Ectodermal cell (in vitro differentiated cells): ENCODE measurements around the gene RYR3.

Experiments used
- H3K27ac ChIP-seq: 2 replicates; pipeline ENCODE4 v1.7.0; 2013; ENCODE audit warnings: mild to moderate bottlenecking, low read depth, low read length; ENCODE audit not compliant: insufficient read depth, poor library complexity, severe bottlenecking
- H3K27me3 ChIP-seq: 2 replicates; pipeline ENCODE4 v1.7.0; 2013; ENCODE audit warnings: mild to moderate bottlenecking, low read length; ENCODE audit not compliant: insufficient read depth, control insufficient read depth, poor library complexity, severe bottlenecking
- H3K36me3 ChIP-seq: one replicate; pipeline ENCODE4 v1.7.0; 2013; ENCODE audit warnings: low read length; ENCODE audit not compliant: control insufficient read depth, insufficient read depth
- H3K4me1 ChIP-seq: one replicate; pipeline ENCODE4 v1.7.0; 2013; ENCODE audit warnings: low read length; ENCODE audit not compliant: control insufficient read depth, insufficient read depth
- H3K4me3 ChIP-seq: 2 replicates; pipeline ENCODE4 v1.7.0; 2013; ENCODE audit warnings: low read depth, low read length, control low read depth; ENCODE audit not compliant: insufficient read depth
- H3K9me3 ChIP-seq: 2 replicates; pipeline ENCODE4 v1.7.0; 2013; ENCODE audit warnings: mild to moderate bottlenecking, low read length, moderate library complexity; ENCODE audit not compliant: control insufficient read depth
- WGBS, 2 experiments: methylation state at CpG; one replicate each; pipeline ENCODE4 v1.1.7; 2013; ENCODE audit warnings: missing lambda C conversion rate in 2 of 2; 5-methylcytosine and 5-hydroxymethylcytosine counted together

RYR3 gene

GRCh38 chr15:33454996-33455395 is 144.2 kb downstream of the RYR3 start:
- 91 to 93% methylated on average over 4 of the region's 4 CpGs for WGBS, 2 experiments
- H3K27me3 ChIP-seq = no peaks in the 10 kb centered on the region
- H3K27ac ChIP-seq = no peak overlapping the region
- H3K36me3 ChIP-seq = no peaks in the 10 kb centered on the region
- no peaks in the 10 kb centered on the region for H3K4me1 ChIP-seq
- H3K4me3 ChIP-seq = no peak overlapping the region
- no peaks in the 10 kb centered on the region for H3K9me3 ChIP-seq

GRCh38 chr15:33458421-33458820 is 147.7 kb downstream of the RYR3 start:
- no peaks in the 10 kb centered on the region for H3K4me1 ChIP-seq
- no peaks in the 10 kb centered on the region for H3K27me3 ChIP-seq
- WGBS, 2 experiments = 96 to 100% methylated on average over 2 of the region's 2 CpGs
- H3K27ac ChIP-seq = no peak overlapping the region
- H3K36me3 ChIP-seq = no peaks in the 10 kb centered on the region
- no peak overlapping the region for H3K4me3 ChIP-seq
- no peaks in the 10 kb centered on the region for H3K9me3 ChIP-seq

- no peak overlapping the region for H3K27ac ChIP-seq
- no peaks in the 10 kb centered on the region for H3K36me3 ChIP-seq
- no peaks in the 10 kb centered on the region for H3K4me1 ChIP-seq
- H3K9me3 ChIP-seq = no peaks in the 10 kb centered on the region
- no peak overlapping the region for H3K4me3 ChIP-seq
- no peaks in the 10 kb centered on the region for H3K27me3 ChIP-seq
- WGBS, 2 experiments = 91 to 98% methylated on average over 6 of the region's 6 CpGs
Observed at GRCh38 chr15:33460166-33460805, 149.5 kb downstream of the RYR3 start.

GRCh38 chr15:33461671-33462070 is 150.9 kb downstream of the RYR3 start:
- H3K27ac ChIP-seq = no peak overlapping the region
- WGBS, 2 experiments = 92 to 97% methylated on average over 2 of the region's 2 CpGs
- H3K9me3 ChIP-seq = no peaks in the 10 kb centered on the region
- H3K4me1 ChIP-seq = no peaks in the 10 kb centered on the region
- no peaks in the 10 kb centered on the region for H3K36me3 ChIP-seq
- H3K4me3 ChIP-seq = no peak overlapping the region
- H3K27me3 ChIP-seq = no peaks in the 10 kb centered on the region

- H3K4me3 ChIP-seq = no peak overlapping the region
- WGBS, 2 experiments = 93 to 96% methylated on average over 6 of the region's 6 CpGs
Observed at GRCh38 chr15:33467146-33467815, 156.5 kb downstream of the RYR3 start.

GRCh38 chr15:33467816-33468163 is 157.0 kb downstream of the RYR3 start:
- Histone ChIP-seq H3K27me3 (no peaks in the 10 kb centered on the region), H3K4me1 (no peaks in the 10 kb centered on the region), H3K36me3 (no peaks in the 10 kb centered on the region), H3K9me3 (no peaks in the 10 kb centered on the region), H3K4me3 (no peak overlapping the region), H3K27ac (no peak overlapping the region)
- WGBS, 2 experiments = 88 to 95% methylated on average over 1 of the region's 1 CpG

More at GRCh38 chr15:33467146-33467815, 156.5 kb downstream of the RYR3 start:
- Histone ChIP-seq H3K9me3 (no peaks in the 10 kb centered on the region), H3K4me1 (no peaks in the 10 kb centered on the region), H3K36me3 (no peaks in the 10 kb centered on the region), H3K27me3 (no peaks in the 10 kb centered on the region), H3K27ac (no peak overlapping the region)

GRCh38 chr15:33468740-33469139 is 158.0 kb downstream of the RYR3 start:
- Histone ChIP-seq H3K36me3 (no peaks in the 10 kb centered on the region), H3K9me3 (no peaks in the 10 kb centered on the region), H3K4me1 (no peaks in the 10 kb centered on the region), H3K27me3 (no peaks in the 10 kb centered on the region), H3K4me3 (no peak overlapping the region), H3K27ac (no peak overlapping the region)
- WGBS, 2 experiments = 42 to 48% methylated on average over 3 of the region's 3 CpGs

GRCh38 chr15:33473005-33473404 is 162.2 kb downstream of the RYR3 start:
- no peaks in the 10 kb centered on the region for H3K27me3 ChIP-seq
- H3K4me3 ChIP-seq = no peak overlapping the region
- H3K36me3 ChIP-seq = no peaks in the 10 kb centered on the region
- no peaks in the 10 kb centered on the region for H3K4me1 ChIP-seq
- H3K27ac ChIP-seq = no peak overlapping the region
- H3K9me3 ChIP-seq = no peaks in the 10 kb centered on the region
- 96 to 98% methylated on average over 5 of the region's 5 CpGs for WGBS, 2 experiments

- Histone ChIP-seq H3K4me1 (no peaks in the 10 kb centered on the region), H3K27me3 (no peaks in the 10 kb centered on the region), H3K27ac (no peak overlapping the region), H3K4me3 (no peak overlapping the region), H3K36me3 (no peaks in the 10 kb centered on the region), H3K9me3 (no peaks in the 10 kb centered on the region)
- 77 to 83% methylated on average over 4 of the region's 4 CpGs for WGBS, 2 experiments
Observed at GRCh38 chr15:33473714-33474113, 162.9 kb downstream of the RYR3 start.

GRCh38 chr15:33476076-33476475 is 165.3 kb downstream of the RYR3 start:
- H3K9me3 ChIP-seq = no peaks in the 10 kb centered on the region
- no peaks in the 10 kb centered on the region for H3K4me1 ChIP-seq
- no peak overlapping the region for H3K4me3 ChIP-seq
- H3K27me3 ChIP-seq = no peaks in the 10 kb centered on the region
- no peak overlapping the region for H3K27ac ChIP-seq
- no peaks in the 10 kb centered on the region for H3K36me3 ChIP-seq
- 95 to 100% methylated on average over 2 to 4 of the region's 4 CpGs for WGBS, 2 experiments
